Measurements from ENCODE around the gene SLC17A2. TPM values are rescaled to one million over a fixed set of nuclear protein-coding genes. Genes with fewer than 3 reads are reported as not detected.

The SLC17A2 gene
- total RNA-seq, 4 donors from 2014 or later, result not detected

- WGBS, result 73% methylated on average over 8 of the region's 8 CpGs
- H3K27me3 ChIP-seq, result no peaks in the 10 kb centered on the region
- no peak overlapping the region for H3K27ac ChIP-seq (replicated peaks in 1 of 4)
- intact Hi-C loops (cut with DNase I), result no loop called here
- TF ChIP-seq EP300 (IDR thresholded peaks at IDR 0.05) (no peak), POLR2A (IDR thresholded peaks at IDR 0.05; ENCODE audit: low read depth) (no peak), POLR2AphosphoS5 (IDR thresholded peaks at IDR 0.05) (no peak), CTCF (IDR thresholded peaks at IDR 0.05) (no peak)
- no peaks in the 10 kb centered on the region for H3K9me3 ChIP-seq
- no peaks in the 10 kb centered on the region for H3K36me3 ChIP-seq
- peak; percentile 47 for DNase-seq (ENCODE audit: extremely low spot score)
- no peaks in the 10 kb centered on the region for H3K4me1 ChIP-seq
- H3K4me3 ChIP-seq, result no peak overlapping the region
These were observed 14.4 kb upstream of the SLC17A2 start for GRCh38 chr6:25944688-25945574.

GRCh38 chr6:25943887-25944286, 13.4 kb upstream of the SLC17A2 start:
- no peak overlapping the region for H3K27ac ChIP-seq (replicated peaks in 1 of 4)
- 76% methylated on average over 1 of the region's 1 CpG for WGBS
- DNase-seq (ENCODE audit: extremely low spot score), result no peak
- no peak overlapping the region for H3K4me3 ChIP-seq
- no peaks in the 10 kb centered on the region for H3K27me3 ChIP-seq
- intact Hi-C loops (cut with DNase I), result no loop called here
- TF ChIP-seq POLR2A (IDR thresholded peaks at IDR 0.05; ENCODE audit: low read depth), result no peak
- no peak for TF ChIP-seq POLR2AphosphoS5 (IDR thresholded peaks at IDR 0.05)
- TF ChIP-seq CTCF (IDR thresholded peaks at IDR 0.05), result no peak
- no peak for TF ChIP-seq EP300 (IDR thresholded peaks at IDR 0.05)
- H3K4me1 ChIP-seq, result no peaks in the 10 kb centered on the region
- no peaks in the 10 kb centered on the region for H3K9me3 ChIP-seq
- no peaks in the 10 kb centered on the region for H3K36me3 ChIP-seq

GRCh38 chr6:25942561-25943147, 12.2 kb upstream of the SLC17A2 start:
- Histone ChIP-seq H3K27ac (replicated peaks in 1 of 4) (no peak overlapping the region), H3K4me3 (no peak overlapping the region), H3K36me3 (no peaks in the 10 kb centered on the region), H3K9me3 (no peaks in the 10 kb centered on the region), H3K4me1 (no peaks in the 10 kb centered on the region), H3K27me3 (no peaks in the 10 kb centered on the region)
- DNase-seq (ENCODE audit: extremely low spot score), result no peak
- intact Hi-C loops (cut with DNase I), result no loop called here
- TF ChIP-seq POLR2A (IDR thresholded peaks at IDR 0.05; ENCODE audit: low read depth) (no peak), CTCF (IDR thresholded peaks at IDR 0.05) (peak in 1 of 3 experiments; percentile 36)
- WGBS, result 39% methylated on average over 3 of the region's 3 CpGs

GRCh38 chr6:25939593-25939992, 9.1 kb upstream of the SLC17A2 start:
- H3K9me3 ChIP-seq, result no peaks in the 10 kb centered on the region
- TF ChIP-seq EP300 (IDR thresholded peaks at IDR 0.05) (no peak), POLR2A (IDR thresholded peaks at IDR 0.05; ENCODE audit: low read depth) (no peak), POLR2AphosphoS5 (IDR thresholded peaks at IDR 0.05) (no peak), CTCF (IDR thresholded peaks at IDR 0.05) (no peak)
- no peak overlapping the region for H3K4me3 ChIP-seq
- no peak for DNase-seq (ENCODE audit: extremely low spot score)
- no peaks in the 10 kb centered on the region for H3K27me3 ChIP-seq
- no peaks in the 10 kb centered on the region for H3K36me3 ChIP-seq
- H3K27ac ChIP-seq (replicated peaks in 1 of 4), result no peak overlapping the region
- 78% methylated on average over 2 of the region's 2 CpGs for WGBS
- intact Hi-C loops (cut with DNase I), result no loop called here
- H3K4me1 ChIP-seq, result no peaks in the 10 kb centered on the region

Data from esophagus muscularis mucosa (tissue), 4 donors.